ENCODE results near the gene CFAP20DC.

Gene CFAP20DC

DNA sequence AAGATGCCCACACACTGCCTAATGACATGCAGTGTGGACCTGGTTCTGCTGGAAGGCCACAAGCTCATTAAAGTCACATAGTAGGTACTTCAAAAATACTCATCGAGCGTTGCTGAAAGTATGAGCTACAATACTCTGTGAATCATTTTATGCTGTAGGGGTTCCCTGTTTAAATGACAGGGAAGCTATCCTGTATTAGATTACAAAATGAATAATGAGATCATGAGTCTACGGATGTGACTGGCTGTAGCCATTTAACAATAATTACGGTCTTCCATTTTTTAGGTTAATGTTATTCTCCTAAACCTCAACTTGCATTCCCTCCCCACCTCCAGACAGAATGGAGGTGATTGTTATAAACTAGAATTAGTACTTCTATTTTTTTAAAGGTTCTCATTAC lies 255.1 kb downstream of the CFAP20DC start:
- no peaks in the 10 kb centered on the region for H3K36me3 ChIP-seq (ENCODE audit: control insufficient read depth in 1 of 2, insufficient read depth in 2 of 2, low read length in 2 of 2)
- H3K27me3 ChIP-seq (ENCODE audit: low read depth, low read length) = no peaks in the 10 kb centered on the region
- no peak overlapping the region for H3K4me3 ChIP-seq (ENCODE audit: low read depth in 1 of 2, low read length in 2 of 2)
- H3K4me1 ChIP-seq (ENCODE audit: control insufficient read depth in 1 of 2, insufficient read depth in 2 of 2, low read length in 2 of 2) = no peaks in the 10 kb centered on the region
- H3K9me3 ChIP-seq (ENCODE audit: control insufficient read depth in 1 of 2, low read length in 2 of 2) = no peaks in the 10 kb centered on the region
- H3K27ac ChIP-seq (ENCODE audit: low read length) = no peak overlapping the region

DNA sequence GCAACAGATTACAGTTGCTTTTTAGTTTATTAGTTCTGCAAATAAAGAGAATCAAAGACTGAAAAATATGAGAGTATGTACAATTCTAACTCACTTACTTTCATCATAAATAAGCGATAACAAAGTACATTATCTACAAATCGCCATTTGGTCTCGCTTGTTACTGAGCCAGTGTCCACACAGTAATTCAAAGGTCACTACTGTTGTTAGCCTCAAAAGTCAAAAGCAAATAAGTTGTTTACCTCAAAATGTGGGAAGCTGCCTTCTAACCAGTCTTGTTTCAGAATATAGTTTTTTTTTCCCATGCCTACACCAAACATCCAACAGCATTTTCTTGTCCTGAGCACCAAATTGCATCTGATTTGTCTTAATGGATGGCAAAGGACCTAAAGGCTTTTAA lies 255.9 kb downstream of the CFAP20DC start:
- no peak overlapping the region for H3K27ac ChIP-seq (ENCODE audit: low read length)
- H3K4me1 ChIP-seq (ENCODE audit: control insufficient read depth in 1 of 2, insufficient read depth in 2 of 2, low read length in 2 of 2) = no peaks in the 10 kb centered on the region
- H3K9me3 ChIP-seq (ENCODE audit: control insufficient read depth in 1 of 2, low read length in 2 of 2) = no peaks in the 10 kb centered on the region
- no peaks in the 10 kb centered on the region for H3K36me3 ChIP-seq (ENCODE audit: control insufficient read depth in 1 of 2, insufficient read depth in 2 of 2, low read length in 2 of 2)
- no peaks in the 10 kb centered on the region for H3K27me3 ChIP-seq (ENCODE audit: low read depth, low read length)
- H3K4me3 ChIP-seq (ENCODE audit: low read depth in 1 of 2, low read length in 2 of 2) = no peak overlapping the region

DNA sequence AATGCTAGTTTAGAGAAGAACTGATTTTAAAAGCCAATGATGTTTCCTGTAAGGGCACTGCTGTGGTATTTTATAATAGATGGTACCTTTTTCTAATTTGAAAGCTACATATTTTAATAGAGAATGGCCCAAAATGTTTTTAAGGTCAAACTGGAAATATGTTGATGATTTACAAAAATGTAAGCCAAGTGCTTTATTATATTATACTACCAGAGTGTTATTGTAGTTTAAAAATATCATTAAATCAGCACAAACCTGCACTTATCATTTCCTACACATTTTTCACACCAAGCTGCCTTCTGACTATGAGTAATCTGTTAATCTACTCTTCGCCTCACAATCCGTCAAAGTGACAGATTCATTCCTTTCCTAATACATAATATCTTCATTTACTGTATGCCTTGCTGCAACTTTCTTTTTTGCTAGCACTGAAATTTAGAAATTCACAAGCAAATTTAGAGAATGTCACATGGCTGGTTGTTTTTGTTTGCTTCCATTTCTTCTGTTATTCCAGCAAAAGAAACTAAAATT lies 256.8 kb downstream of the CFAP20DC start:
- no peaks in the 10 kb centered on the region for H3K4me1 ChIP-seq (ENCODE audit: control insufficient read depth in 1 of 2, insufficient read depth in 2 of 2, low read length in 2 of 2)
- no peaks in the 10 kb centered on the region for H3K27me3 ChIP-seq (ENCODE audit: low read depth, low read length)
- no peaks in the 10 kb centered on the region for H3K9me3 ChIP-seq (ENCODE audit: control insufficient read depth in 1 of 2, low read length in 2 of 2)
- no peaks in the 10 kb centered on the region for H3K36me3 ChIP-seq (ENCODE audit: control insufficient read depth in 1 of 2, insufficient read depth in 2 of 2, low read length in 2 of 2)
- no peak overlapping the region for H3K27ac ChIP-seq (ENCODE audit: low read length)
- H3K4me3 ChIP-seq (ENCODE audit: low read depth in 1 of 2, low read length in 2 of 2) = no peak overlapping the region

DNA sequence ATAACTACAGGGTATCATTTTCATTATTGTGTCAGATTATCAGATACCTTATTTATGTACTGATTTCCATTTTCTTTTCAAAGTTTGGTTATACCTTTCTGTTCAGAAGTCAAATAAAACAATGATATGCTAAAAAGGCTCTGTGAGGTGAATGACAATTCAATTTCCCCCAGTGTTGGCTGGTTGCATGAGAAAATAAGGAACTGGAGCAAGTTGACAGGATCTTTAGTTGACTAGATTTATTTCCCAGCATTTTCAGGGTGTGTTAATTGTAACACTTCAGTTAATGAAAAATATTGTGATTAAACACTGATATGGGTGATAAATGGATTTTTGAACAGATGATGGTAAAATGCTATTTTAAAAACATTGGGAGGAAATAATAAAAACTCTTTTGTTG lies 260.4 kb downstream of the CFAP20DC start:
- Histone ChIP-seq H3K27me3 (ENCODE audit: low read depth, low read length) (no peaks in the 10 kb centered on the region), H3K9me3 (ENCODE audit: control insufficient read depth in 1 of 2, low read length in 2 of 2) (no peaks in the 10 kb centered on the region), H3K4me1 (ENCODE audit: control insufficient read depth in 1 of 2, insufficient read depth in 2 of 2, low read length in 2 of 2) (no peaks in the 10 kb centered on the region), H3K4me3 (ENCODE audit: low read depth in 1 of 2, low read length in 2 of 2) (no peak overlapping the region), H3K27ac (ENCODE audit: low read length) (no peak overlapping the region), H3K36me3 (ENCODE audit: control insufficient read depth in 1 of 2, insufficient read depth in 2 of 2, low read length in 2 of 2) (no peaks in the 10 kb centered on the region)

DNA sequence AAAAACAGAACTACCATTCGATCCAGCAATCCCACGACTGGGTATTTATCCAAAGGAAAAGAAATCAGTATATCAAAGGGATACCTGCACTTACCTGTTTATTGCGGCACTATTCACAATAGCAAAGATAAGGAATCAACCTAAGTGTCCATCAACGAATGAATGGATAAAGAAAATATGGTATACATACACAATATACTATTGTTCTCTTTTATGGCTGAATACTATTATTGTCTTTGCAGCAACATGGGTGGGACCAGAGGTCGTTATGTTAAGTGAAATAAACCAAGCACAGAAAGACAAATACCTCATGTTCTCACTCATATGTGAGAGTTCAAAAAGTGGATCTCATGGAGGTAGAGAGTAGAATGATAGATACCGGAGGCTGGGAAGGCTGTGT lies 264.9 kb downstream of the CFAP20DC start:
- Histone ChIP-seq H3K4me3 (ENCODE audit: low read depth in 1 of 2, low read length in 2 of 2) (no peak overlapping the region), H3K4me1 (ENCODE audit: control insufficient read depth in 1 of 2, insufficient read depth in 2 of 2, low read length in 2 of 2) (no peaks in the 10 kb centered on the region), H3K36me3 (ENCODE audit: control insufficient read depth in 1 of 2, insufficient read depth in 2 of 2, low read length in 2 of 2) (no peaks in the 10 kb centered on the region), H3K9me3 (ENCODE audit: control insufficient read depth in 1 of 2, low read length in 2 of 2) (peaks cover 3 to 4% of the 10 kb centered on the region in 2 donors), H3K27ac (ENCODE audit: low read length) (no peak overlapping the region), H3K27me3 (ENCODE audit: low read depth, low read length) (no peaks in the 10 kb centered on the region)

DNA sequence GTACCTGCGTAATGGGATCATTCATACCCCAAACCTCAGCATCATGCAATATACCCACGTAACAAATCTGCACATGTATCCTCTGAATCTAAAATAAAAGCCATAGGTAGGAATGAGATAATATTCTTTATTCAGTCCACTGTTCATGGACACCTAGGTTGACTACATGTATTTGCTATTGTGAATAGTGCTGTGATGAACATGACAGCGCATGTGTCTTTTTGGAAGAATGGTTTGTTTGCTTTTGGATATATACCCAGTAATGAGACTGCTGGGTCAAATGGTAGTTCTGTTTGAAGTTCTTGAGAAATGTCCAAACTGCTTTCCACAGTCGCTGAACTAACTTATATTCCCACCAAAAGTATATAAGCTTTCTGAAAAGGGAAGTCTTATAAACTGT lies 265.4 kb downstream of the CFAP20DC start:
- Histone ChIP-seq H3K4me1 (ENCODE audit: control insufficient read depth in 1 of 2, insufficient read depth in 2 of 2, low read length in 2 of 2) (no peaks in the 10 kb centered on the region), H3K27ac (ENCODE audit: low read length) (no peak overlapping the region), H3K9me3 (ENCODE audit: control insufficient read depth in 1 of 2, low read length in 2 of 2) (peaks cover 3 to 9% of the 10 kb centered on the region in 2 donors), H3K36me3 (ENCODE audit: control insufficient read depth in 1 of 2, insufficient read depth in 2 of 2, low read length in 2 of 2) (no peaks in the 10 kb centered on the region), H3K27me3 (ENCODE audit: low read depth, low read length) (no peaks in the 10 kb centered on the region), H3K4me3 (ENCODE audit: low read depth in 1 of 2, low read length in 2 of 2) (no peak overlapping the region)

DNA sequence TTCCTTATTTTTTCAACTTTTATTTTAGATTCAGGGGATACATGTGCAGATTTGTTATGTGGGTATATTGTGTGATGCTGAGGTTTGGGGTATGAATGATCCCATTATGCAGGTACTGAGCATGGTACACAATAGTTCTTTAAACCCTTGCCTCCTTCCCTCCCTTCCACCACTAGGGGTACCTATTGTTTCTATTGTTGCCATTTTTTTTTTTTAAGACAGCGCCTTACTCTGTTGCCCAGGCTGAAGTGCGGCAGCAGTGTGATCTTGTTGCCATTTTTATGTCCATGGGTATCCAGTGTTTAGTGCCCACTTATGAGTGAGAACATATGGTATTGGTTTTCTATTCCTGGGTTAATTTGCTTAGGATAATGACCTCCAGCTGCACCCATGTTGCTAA lies 266.0 kb downstream of the CFAP20DC start:
- Histone ChIP-seq H3K9me3 (ENCODE audit: control insufficient read depth in 1 of 2, low read length in 2 of 2) (peaks cover 3 to 10% of the 10 kb centered on the region in 2 donors), H3K4me1 (ENCODE audit: control insufficient read depth in 1 of 2, insufficient read depth in 2 of 2, low read length in 2 of 2) (no peaks in the 10 kb centered on the region), H3K27ac (ENCODE audit: low read length) (no peak overlapping the region), H3K4me3 (ENCODE audit: low read depth in 1 of 2, low read length in 2 of 2) (no peak overlapping the region), H3K27me3 (ENCODE audit: low read depth, low read length) (no peaks in the 10 kb centered on the region), H3K36me3 (ENCODE audit: control insufficient read depth in 1 of 2, insufficient read depth in 2 of 2, low read length in 2 of 2) (no peaks in the 10 kb centered on the region)

DNA sequence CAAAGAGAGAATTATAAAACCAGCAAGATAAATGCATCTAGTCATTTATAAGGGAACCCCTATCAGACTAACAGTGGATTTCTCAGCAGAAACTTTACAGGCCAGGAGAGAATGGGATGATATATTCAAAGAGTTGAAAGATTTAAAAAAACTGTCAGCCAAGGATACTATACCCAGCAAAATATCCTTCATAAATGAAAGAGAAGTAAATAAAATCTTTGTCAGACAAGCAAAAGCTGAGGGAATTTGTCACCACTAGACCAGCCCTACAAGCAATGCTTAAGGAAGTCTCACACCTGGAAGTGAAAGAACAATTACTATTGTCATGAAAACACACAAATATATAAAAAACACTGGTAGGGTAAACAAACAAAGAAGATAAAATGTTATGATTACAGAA lies 269.9 kb downstream of the CFAP20DC start:
- H3K36me3 ChIP-seq (ENCODE audit: control insufficient read depth in 1 of 2, insufficient read depth in 2 of 2, low read length in 2 of 2) = no peaks in the 10 kb centered on the region
- H3K27me3 ChIP-seq (ENCODE audit: low read depth, low read length) = no peaks in the 10 kb centered on the region
- peaks cover 3 to 16% of the 10 kb centered on the region in 2 donors for H3K9me3 ChIP-seq (ENCODE audit: control insufficient read depth in 1 of 2, low read length in 2 of 2)
- H3K4me3 ChIP-seq (ENCODE audit: low read depth in 1 of 2, low read length in 2 of 2) = peak overlapping the region in 1 of 2 donors; percentile 15
- no peaks in the 10 kb centered on the region for H3K4me1 ChIP-seq (ENCODE audit: control insufficient read depth in 1 of 2, insufficient read depth in 2 of 2, low read length in 2 of 2)
- H3K27ac ChIP-seq (ENCODE audit: low read length) = no peak overlapping the region

DNA sequence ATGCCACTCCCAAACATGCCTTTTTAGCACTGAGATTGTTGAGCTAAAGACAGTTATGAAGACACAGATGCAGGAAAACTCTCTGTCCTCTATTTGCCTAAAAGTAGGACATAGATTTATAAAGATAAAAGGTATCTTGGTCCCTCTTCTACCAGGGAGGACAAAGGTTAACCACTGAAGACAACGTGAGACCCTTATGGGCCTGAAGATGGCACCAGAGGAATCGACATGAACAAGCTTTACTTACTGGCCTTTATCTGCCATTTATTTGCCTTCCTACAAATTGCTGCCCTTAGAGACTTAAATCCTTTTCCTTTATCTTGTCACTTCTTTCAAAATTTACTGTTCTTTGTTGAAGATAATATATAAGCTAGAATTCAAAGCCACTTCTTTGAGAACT lies 273.6 kb downstream of the CFAP20DC start:
- no peaks in the 10 kb centered on the region for H3K36me3 ChIP-seq (ENCODE audit: control insufficient read depth in 1 of 2, insufficient read depth in 2 of 2, low read length in 2 of 2)
- H3K9me3 ChIP-seq (ENCODE audit: control insufficient read depth in 1 of 2, low read length in 2 of 2) = peaks cover 3 to 12% of the 10 kb centered on the region in 2 donors
- H3K27me3 ChIP-seq (ENCODE audit: low read depth, low read length) = no peaks in the 10 kb centered on the region
- no peak overlapping the region for H3K4me3 ChIP-seq (ENCODE audit: low read depth in 1 of 2, low read length in 2 of 2)
- no peak overlapping the region for H3K27ac ChIP-seq (ENCODE audit: low read length)
- H3K4me1 ChIP-seq (ENCODE audit: control insufficient read depth in 1 of 2, insufficient read depth in 2 of 2, low read length in 2 of 2) = no peaks in the 10 kb centered on the region

DNA sequence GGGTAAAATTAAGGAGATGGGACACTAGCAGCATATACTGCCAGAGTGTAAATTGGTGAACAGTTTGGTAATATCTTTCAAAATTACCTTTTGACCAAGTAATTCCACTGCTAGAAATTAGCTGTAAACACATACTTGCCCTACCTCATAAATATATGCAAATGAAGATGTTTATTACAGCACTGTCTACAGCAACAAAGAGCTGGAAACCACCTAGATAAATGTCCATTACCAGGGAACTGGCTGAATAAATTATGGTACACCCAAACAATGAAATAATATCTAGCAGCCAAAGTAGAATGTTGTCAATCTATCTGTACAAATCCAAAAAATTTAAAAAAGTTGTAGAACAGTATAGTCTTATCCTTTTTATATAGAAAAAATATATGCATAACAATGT lies 277.4 kb downstream of the CFAP20DC start:
- H3K9me3 ChIP-seq (ENCODE audit: control insufficient read depth in 1 of 2, low read length in 2 of 2) = no peaks in the 10 kb centered on the region
- no peaks in the 10 kb centered on the region for H3K36me3 ChIP-seq (ENCODE audit: control insufficient read depth in 1 of 2, insufficient read depth in 2 of 2, low read length in 2 of 2)
- H3K27ac ChIP-seq (ENCODE audit: low read length) = no peak overlapping the region
- H3K4me1 ChIP-seq (ENCODE audit: control insufficient read depth in 1 of 2, insufficient read depth in 2 of 2, low read length in 2 of 2) = no peaks in the 10 kb centered on the region
- no peaks in the 10 kb centered on the region for H3K27me3 ChIP-seq (ENCODE audit: low read depth, low read length)
- no peak overlapping the region for H3K4me3 ChIP-seq (ENCODE audit: low read depth in 1 of 2, low read length in 2 of 2)

DNA sequence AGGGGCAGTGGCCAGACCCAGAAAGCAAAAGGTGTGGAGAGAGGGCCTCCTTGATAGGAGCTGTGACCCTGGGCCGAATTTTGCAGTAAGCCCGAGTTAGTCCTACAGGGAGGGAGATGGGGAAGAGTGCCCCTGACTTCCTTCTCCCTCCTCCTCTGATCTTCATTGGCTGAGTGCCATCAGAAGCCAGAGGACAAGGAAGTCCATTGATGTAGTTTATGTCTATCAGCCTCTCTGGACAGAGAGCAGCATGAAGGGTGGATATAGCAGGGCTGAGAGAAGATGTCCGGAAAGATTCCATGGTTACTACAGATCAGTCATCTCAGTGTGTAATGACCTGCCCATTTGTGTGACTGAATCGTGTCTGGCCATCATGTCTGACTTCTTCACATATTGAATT lies 280.8 kb downstream of the CFAP20DC start:
- H3K9me3 ChIP-seq (ENCODE audit: control insufficient read depth in 1 of 2, low read length in 2 of 2) = peaks cover 0 to 3% of the 10 kb centered on the region in 2 donors
- H3K27ac ChIP-seq (ENCODE audit: low read length) = no peak overlapping the region
- H3K27me3 ChIP-seq (ENCODE audit: low read depth, low read length) = no peaks in the 10 kb centered on the region
- H3K4me3 ChIP-seq (ENCODE audit: low read depth in 1 of 2, low read length in 2 of 2) = no peak overlapping the region
- H3K4me1 ChIP-seq (ENCODE audit: control insufficient read depth in 1 of 2, insufficient read depth in 2 of 2, low read length in 2 of 2) = no peaks in the 10 kb centered on the region
- no peaks in the 10 kb centered on the region for H3K36me3 ChIP-seq (ENCODE audit: control insufficient read depth in 1 of 2, insufficient read depth in 2 of 2, low read length in 2 of 2)

DNA sequence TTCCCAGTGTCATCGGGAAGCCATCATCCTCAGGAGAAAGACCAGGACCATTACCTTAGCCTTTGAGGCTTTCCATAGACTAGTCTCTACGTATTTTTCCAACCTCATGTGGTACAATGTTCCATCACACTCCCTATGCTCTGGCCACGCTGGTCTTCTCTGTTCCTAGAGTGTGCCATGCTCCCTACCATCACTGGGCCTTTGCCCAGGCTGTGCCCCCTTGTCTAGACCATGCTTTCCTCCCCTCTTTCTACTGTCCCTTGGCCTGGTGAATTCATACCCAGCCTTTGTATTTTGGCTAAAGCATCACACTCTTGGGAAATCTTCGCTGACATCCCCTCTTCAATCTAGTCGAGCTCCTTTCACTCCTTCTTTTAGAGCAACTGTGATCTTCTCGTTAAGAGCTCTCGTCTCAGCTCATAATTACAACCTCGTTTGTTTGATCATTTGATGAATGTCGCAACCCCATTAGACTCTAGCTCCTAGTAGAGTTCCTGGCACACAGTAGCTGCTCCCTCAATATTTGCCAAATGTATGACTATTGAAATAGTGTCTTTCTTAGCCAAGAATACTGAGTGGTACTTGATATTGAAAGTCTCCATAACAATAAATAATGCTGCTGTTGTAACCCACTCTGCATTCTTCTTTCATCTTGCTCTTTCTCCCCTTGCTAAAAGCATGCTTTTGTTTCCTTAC lies 283.1 kb downstream of the CFAP20DC start:
- Histone ChIP-seq H3K27ac (ENCODE audit: low read length) (no peak overlapping the region), H3K36me3 (ENCODE audit: control insufficient read depth in 1 of 2, insufficient read depth in 2 of 2, low read length in 2 of 2) (no peaks in the 10 kb centered on the region), H3K27me3 (ENCODE audit: low read depth, low read length) (no peaks in the 10 kb centered on the region), H3K9me3 (ENCODE audit: control insufficient read depth in 1 of 2, low read length in 2 of 2) (peaks cover 0 to 3% of the 10 kb centered on the region in 2 donors), H3K4me1 (ENCODE audit: control insufficient read depth in 1 of 2, insufficient read depth in 2 of 2, low read length in 2 of 2) (no peaks in the 10 kb centered on the region), H3K4me3 (ENCODE audit: low read depth in 1 of 2, low read length in 2 of 2) (no peak overlapping the region)

Measured in muscle layer of duodenum (tissue), 2 donors.